ENCODE data around the gene NUDT17.

The NUDT17 gene

DNA sequence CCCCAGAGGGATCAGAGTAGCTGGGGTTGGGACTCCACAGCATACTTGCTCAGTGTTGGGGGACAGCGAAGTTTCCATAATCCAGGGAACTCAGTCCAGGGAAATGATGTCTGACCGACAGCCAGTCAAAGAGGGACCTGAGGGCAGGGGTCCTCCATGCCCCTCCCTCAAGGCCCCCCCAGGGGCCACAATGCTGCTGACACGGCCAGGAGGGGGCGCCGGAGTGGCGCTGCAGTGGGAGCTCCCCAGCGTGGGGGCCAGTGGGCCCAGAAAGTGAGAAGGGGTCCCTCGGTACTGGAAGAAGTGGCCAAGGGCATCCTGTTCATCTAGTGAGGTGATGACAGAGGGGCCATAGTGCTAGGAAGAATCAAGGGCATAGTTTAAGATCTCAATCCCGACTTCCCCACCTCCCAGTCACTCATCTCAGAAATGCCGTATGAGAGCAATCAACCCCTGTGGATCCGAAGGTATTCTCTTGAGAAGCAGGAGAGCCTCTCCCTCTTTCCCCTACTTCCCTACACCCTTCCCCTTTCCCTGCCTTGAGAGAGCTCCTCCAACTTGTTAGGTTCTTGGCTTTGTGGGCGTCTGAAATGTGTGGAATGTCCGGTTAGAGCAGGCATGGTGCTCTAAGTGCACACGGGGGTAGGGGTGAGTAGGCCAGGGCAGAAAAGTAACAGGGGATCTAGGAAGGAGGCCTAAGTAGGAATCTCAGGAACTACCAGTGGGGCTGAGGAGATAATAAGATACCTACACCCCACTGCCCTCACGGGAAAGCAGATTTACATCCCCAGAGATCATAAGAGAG is 4.1 kb downstream of the NUDT17 start:
- no peak for DNase-seq

DNA sequence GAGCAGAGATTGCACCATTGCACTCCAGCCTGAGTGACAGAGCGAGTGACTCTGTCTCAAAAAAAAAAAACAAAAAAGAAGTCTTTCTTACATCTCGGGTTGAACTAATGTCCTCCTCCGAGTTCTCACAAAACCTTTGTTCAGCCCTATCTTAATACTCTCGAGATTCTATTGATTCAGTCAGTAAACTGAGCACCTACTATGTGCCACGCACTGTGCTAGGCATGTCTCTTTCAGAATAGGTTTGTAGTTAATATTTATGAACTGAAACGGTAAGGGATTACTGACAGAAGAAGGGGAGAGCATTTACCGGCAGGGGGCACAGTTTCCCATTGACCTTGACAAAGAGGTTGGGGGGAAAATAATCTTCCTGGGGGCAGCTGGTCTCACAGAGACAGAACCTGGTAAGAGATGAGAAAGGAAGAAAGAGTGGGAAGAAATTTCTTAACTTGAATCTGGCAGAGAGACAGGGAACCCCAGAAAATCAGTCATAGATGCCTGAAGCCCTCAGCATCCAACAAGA is 10.1 kb downstream of the NUDT17 start:
- DNase-seq, result no peak

- DNase-seq, result no peak
Measured at GRCh38 chr1:145857170-145857569, 11.7 kb downstream of the NUDT17 start.

GRCh38 chr1:145858238-145858900 is 12.9 kb downstream of the NUDT17 start:
- no peak for DNase-seq

- DNase-seq, result peak; percentile 97
Measured at GRCh38 chr1:145858901-145859490, 13.6 kb downstream of the NUDT17 start, which contains the start of gene PIAS3. Gene PIAS3 (minus strand): TSS chr1:145859081. CDS start chr1:145858990, 91 bp downstream.

DNA sequence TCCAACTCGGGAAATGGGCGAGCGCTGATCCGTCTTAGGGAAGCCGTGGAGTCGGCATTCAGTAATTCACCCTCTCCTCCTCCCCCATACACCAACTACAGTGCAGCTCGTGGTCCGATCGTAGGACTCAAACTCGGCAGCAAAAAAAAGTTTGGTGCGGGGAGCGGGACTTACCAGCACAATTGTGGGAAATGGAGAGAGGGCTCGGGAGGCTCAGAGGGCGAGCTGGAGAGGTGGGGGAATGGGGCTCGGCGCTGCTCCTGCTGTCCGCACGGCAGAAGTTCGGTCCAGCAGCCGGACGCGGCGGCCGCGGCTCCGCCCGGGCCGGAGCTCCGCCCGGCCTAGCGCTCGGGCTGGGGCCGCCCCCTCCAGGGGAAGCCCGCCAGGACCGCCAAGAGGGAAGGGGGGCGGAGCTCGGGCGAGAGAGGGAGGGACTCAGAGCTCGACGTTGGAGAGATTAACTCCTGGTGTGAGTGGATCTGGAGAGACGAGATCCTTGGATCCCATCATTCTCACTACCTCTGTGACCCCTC is 14.1 kb downstream of the NUDT17 start:
- peak; percentile 88 for DNase-seq

DNA sequence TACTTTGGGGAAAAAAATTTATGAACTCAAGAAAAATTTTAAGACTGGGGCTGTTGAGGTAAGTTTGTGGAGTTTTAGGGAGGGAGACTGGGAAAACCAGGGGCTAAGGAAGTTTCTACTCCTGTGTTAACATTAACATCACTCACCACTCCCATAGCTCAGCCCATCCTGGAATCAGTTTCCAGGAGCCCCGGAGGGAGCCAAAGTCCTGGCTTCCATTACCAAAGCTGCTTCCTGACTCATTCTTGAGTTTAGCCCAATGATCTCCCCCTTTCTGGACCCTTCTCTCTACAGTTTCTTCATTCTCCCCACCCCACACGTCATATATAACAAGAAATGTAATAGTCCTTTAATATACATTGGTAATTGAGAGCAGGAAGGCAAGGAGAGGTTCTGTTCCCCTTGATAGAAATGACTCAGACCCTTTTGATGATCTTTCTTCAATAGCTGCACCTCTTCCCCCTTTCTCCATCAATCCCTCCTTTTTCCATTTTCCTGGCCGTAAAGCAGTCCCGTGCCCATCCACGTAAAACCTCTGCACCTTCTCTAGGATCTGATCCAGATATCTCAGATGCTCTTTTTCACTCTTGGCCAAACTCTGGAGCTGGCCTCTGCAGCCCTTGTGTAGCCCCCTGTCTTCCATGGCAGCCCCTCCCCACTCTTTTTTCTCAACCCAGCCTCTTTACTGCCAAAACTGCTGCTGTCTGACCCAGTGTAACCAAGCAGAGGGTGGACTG is 18.0 kb downstream of the NUDT17 start:
- no peak for DNase-seq

GRCh38 chr1:145868232-145868631 is 22.8 kb downstream of the NUDT17 start:
- no peak for DNase-seq

GRCh38 chr1:145871994-145872924 is 26.8 kb downstream of the NUDT17 start:
- no peak for DNase-seq

GRCh38 chr1:145874646-145875045 is 29.2 kb downstream of the NUDT17 start:
- no peak for DNase-seq

GRCh38 chr1:145877923-145878486 is 32.6 kb downstream of the NUDT17 start:
- no peak for DNase-seq

GRCh38 chr1:145878724-145879123 is 33.3 kb downstream of the NUDT17 start:
- no peak for DNase-seq

DNA sequence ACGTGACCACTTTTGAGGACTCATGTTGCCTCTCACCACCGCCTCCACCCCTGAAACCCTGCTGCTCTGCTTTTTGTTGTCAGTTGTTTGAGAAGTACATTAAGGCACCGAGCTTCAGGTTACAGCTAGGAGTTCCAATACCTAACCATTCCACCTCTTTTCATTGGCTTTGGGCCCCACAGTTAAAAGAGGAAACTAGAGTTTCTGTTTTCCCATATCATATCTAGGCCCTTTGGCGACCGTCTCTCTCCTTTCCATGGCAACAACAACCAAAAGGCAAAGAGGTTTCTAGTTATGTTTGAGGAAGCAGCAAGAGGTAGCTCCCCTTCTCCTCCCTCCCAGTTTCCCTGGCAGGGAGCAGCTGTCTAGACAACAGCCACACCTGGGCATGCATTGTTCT is 34.3 kb downstream of the NUDT17 start:
- DNase-seq, result no peak

GRCh38 chr1:145884675-145885074 is 39.2 kb downstream of the NUDT17 start:
- DNase-seq, result no peak

DNA sequence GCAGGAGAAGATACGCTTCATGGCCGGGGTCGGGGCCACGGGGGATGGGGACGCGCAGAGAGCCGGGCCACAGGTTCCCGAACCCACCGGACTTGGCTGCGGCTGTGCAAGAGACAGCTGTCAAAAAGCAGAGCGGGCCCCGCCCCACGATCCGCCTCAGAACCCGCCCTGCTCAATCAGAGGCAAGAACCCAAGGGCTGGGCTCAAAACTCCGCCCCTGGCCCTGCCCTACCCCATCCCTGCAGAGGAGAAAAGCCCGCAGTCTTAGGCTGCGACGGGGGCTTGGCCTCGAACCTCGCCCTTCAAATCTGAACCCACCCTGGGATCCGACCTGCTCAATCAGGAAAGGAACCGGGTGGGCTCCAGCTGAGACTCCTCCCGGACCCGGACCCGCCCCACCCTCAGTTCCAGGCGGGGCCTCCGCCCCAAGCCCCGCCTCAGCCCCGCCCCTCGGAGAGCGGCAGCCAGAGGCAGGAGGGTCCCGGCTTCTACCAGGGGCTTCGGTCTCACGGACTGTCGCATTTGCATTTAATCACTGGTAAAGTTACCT is 40.4 kb downstream of the NUDT17 start, which contains the start of gene ANKRD35:
TSS of gene ANKRD35 (minus strand) at position 129 of the 550 bp plus-strand sequence. CDS start at position 21, 108 bp downstream.
- peak; percentile 94 for DNase-seq

- no peak for DNase-seq
Measured at GRCh38 chr1:145886390-145886789, 41.0 kb downstream of the NUDT17 start.

DNA sequence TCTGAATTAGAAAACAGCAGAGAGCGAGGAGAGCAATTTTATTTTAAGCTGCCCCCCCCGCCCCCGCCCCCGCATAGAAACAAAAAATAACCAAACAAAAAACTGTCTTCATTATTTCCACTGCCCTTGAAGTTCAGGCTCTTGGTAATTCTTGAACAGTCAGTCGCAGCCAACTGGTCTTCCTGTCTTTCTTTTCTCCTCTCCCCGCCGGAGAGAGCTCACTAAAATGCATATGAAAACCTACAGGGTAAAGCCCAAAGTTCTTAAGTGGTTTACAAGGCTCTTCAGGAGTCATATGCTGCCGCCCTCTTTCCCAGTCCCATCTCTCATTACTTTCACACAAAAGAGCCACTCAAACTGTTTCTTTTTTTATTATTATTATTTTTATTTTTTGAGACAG is 41.4 kb downstream of the NUDT17 start:
- DNase-seq, result no peak

DNA sequence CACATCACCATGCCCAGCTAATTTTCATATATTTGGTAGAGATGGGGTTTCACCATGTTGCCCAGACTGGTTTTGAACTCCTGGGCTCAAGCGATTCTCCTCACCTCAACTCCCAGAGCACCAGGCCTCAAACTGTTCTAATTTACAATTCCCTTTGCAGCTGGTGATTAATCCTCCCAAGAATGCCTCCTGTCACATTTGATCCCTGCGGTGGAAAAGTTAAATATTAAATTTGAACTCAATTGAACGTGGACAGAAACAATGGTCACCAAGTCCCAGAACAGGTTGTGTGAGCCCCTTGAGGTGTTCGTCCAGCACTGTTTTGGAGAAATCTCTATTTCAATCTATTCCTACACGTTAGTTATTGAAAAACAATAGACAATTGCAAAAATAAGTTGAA is 42.2 kb downstream of the NUDT17 start:
- DNase-seq, result no peak

DNA sequence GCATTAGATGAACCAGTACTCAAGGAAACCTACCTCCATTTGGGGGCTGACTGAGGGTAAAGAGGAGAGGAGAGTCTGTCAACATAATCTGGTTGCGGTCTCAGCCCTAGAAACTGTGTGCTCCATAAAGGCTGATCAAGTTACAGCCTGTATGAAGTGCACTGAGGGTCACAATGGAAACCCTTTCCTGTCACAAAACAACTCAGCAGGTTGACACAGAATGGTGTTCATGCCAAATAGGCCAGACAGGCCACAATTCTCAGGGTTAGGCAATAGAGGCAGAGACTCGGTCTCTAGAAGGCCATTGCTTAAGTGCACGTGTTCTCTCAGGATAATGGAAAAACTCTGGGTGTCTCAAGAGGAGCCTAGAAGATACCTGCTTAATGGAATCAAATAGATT is 44.3 kb downstream of the NUDT17 start:
- DNase-seq, result no peak

- DNase-seq, result no peak
Measured at GRCh38 chr1:145891143-145891542, 45.7 kb downstream of the NUDT17 start.

All from 8988T (cell line).